GM18867 (cell line): Measurements from ENCODE around the gene NRXN3.

Experiments
- ATAC-seq: cut with Tn5 transposase; IDR thresholded peaks from one replicate; pipeline ENCODE4 v1.9.1; 2021; ENCODE audit warnings: mild to moderate bottlenecking, moderate library complexity; ENCODE audit not compliant: unreplicated experiment

Gene NRXN3

GRCh38 chr14:79424462-79424861 is 1254.3 kb downstream of the NRXN3 start:
- no peak for ATAC-seq

- ATAC-seq: no peak
Measured at GRCh38 chr14:79426103-79426755, 1256.1 kb downstream of the NRXN3 start.

DNA sequence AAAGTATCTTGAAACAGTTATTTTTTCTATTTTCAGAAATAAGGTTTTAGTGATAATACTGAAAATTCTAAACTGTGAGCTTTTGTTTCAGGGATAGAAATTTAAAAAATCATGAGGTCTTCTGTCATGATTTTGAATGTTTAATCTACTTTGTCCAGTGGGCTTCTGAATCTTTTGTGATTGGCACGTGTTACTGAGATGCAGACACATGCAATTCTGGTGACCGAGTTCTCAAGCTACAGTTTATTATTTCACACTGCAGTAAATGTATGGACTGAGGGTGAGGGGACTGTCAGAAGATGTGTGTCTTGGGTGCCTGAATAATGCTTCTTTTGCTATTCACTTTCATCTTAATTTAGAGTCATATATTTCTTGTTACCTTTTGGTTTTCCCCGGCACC is 1262.5 kb downstream of the NRXN3 start:
- no peak for ATAC-seq

GRCh38 chr14:79436335-79436734 is 1266.2 kb downstream of the NRXN3 start:
- ATAC-seq: no peak

DNA sequence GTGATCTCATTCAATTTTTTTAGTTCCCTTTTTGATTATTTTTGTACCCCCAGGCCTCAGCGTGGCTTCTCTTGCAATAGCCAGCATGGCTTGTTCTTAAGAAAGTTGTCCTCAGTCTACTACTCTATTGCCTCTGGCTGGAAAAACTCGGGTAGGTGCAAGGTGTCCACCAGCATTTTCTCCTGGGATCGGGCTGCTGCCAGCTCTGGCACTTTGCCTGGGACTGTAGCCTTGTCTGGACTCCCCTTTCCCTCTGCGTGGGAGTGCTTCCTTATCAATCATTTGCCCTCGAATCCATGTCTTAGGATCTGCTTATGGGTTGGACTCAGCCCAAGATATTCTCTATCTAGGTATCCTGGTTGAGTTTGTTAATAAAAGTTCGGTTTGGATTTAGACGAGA is 1267.8 kb downstream of the NRXN3 start:
- ATAC-seq: no peak

DNA sequence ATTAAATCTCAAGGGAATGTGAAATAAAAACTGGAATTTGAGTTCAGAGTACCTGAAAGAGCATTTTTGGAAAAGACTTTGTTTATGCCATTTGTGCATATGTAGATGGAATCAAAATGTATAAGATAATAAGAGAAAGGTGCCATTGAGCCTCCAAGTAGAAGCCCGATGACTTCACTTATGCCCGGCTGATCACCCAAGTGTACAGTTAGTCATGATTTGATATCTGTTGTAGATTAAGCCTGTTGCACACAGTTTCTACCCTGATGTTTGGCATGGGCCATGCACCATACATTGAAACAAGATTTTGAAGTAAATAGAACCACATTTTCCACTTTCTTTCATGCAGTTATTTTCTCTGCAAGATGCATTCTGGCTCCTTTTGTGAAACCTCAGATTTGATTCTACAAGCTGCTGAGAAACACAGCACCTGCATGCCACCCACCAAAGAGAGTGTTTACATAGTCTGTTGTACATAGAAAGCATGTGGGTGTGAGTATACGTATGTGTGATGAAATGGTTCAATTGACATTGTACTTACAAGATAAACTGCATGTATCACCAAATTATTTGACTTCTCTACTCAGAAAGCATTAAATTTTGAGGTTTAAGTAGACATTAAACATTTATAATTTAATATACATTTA is 1268.6 kb downstream of the NRXN3 start:
- ATAC-seq: no peak

GRCh38 chr14:79442786-79443185 is 1272.6 kb downstream of the NRXN3 start:
- ATAC-seq: no peak

GRCh38 chr14:79443602-79444001 is 1273.4 kb downstream of the NRXN3 start:
- no peak for ATAC-seq

DNA sequence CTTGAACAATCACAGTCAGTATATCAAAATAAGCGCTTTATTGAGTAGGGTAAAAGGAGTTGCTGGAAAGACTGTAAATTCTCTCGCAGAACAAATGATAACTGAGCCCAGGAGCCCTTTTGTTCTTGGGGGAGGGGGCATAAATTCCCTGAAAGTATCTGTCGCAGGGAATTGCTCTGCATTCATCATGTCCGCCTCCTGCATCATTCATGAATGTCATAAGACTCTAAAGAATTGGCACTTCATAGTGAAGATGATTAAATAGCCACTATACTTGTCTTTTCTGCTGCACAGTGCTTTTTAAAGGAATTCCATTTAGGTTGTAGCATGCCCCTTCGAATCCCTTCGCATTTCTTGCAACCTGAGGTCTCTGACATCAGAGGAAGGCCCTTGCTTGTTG is 1278.8 kb downstream of the NRXN3 start:
- no peak for ATAC-seq

DNA sequence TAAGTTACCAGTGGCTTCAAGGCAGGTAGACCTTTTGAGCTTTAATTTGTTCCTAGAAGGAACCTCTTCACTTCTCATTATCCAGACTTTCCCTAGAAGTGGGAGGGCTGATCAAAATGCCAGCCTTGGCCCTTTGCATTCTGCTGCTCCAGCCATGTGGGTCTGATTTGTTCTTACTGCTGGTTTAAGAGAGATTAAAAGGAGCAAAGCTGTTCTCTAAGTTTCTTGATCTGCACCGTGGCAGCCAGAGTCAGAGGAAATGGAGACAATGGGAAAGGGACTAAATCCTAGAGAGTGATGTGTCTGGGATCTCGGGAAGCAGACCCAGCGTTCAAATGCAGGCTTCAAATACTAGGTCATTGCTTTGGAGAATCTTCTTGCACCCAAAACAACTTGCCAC is 1281.4 kb downstream of the NRXN3 start:
- no peak for ATAC-seq

GRCh38 chr14:79453276-79453675 is 1283.1 kb downstream of the NRXN3 start:
- no peak for ATAC-seq

GRCh38 chr14:79464468-79464867 is 1294.3 kb downstream of the NRXN3 start:
- ATAC-seq: no peak

- no peak for ATAC-seq
Measured at GRCh38 chr14:79465651-79466050, 1295.5 kb downstream of the NRXN3 start.

GRCh38 chr14:79466938-79467527 is 1296.9 kb downstream of the NRXN3 start:
- no peak for ATAC-seq

DNA sequence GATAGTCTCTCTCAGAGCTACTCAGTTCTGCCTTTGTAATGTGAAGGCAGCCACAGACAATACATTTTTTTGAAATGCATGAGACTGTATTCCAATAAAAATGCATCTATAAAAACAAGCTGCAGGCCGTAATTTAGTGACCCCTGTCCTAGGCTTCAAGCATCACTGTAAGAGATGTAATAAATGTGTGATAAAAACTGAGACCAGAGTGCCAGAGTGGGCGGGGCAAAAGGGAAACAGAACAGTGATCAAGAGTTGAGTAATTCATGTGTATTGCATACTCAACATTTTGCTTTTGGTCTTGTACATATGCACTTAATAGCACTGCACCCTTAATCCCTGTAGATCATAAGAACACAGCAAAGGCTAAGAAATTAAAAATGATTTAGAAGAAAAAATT is 1297.7 kb downstream of the NRXN3 start:
- ATAC-seq: no peak

DNA sequence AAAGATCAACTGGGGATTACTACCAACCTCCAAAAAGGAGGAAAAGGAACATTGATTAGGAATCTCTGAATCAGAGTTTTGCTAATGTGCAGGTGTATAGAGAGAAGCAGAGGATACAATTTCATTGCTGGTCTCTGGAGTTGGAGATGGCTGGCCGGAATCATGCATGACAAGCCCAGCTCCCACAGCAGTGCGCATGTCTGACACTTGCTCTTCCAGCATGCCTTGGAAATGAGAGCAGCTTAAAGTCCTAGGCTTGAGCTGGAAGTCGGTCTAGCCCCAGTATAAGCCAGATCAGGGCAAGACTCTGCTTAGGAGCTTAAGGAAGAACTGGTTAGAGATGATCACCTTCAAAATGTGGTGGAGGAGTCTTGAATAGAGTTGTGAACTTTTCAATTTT is 1298.3 kb downstream of the NRXN3 start:
- no peak for ATAC-seq

DNA sequence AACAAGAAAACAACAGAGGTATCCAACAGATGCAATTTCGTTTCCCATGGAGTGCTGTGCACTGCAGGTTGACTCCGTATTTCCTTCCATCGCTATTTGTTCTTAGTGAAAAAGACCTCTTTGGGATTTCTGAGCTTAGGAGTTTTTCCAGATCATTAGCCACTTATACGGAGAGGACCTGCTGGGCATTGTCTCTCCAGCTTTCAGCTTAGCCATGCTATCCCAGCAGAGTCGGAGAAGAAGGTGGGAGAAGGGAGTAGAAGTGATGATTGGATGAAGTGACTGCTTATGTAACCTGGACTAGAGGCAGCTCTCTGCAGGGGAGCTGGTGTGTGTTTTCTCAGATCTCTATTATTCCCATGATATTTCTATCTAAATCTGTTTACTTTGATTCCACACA is 1303.5 kb downstream of the NRXN3 start:
- no peak for ATAC-seq

- ATAC-seq: no peak
Measured at GRCh38 chr14:79475887-79476532, 1305.8 kb downstream of the NRXN3 start.

- no peak for ATAC-seq
Measured at GRCh38 chr14:79476552-79476951, 1306.4 kb downstream of the NRXN3 start.

DNA sequence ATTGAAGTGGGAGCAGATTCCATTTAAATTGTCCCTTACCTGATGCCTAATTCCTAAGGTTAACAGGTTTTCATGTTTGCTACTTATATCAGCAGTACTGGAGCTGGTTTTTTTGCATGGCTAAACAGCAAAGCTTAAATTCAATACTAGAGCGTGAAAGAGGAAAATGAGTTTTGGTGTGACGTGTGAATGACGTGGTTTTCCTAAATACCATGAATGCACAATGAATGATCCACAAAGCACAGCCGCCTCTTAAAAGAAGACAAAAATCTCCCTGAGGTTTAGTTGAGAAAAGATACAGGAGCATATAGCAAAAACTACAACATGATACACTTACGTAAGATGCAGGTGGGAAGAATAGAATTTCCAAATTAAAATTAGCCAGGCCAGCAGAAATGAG is 1310.0 kb downstream of the NRXN3 start:
- no peak for ATAC-seq

GRCh38 chr14:79482825-79483224 is 1312.7 kb downstream of the NRXN3 start:
- ATAC-seq: no peak
